SHP77 treated with DMSO at 0.1 percent for 48 hours (cell line): ENCODE measurements around the gene CCDC88C.

Experiments used
- DNase-seq: peaks from one replicate; lab custom pipeline; 2025; lab: John Stamatoyannopoulos, UW

Gene CCDC88C

GRCh38 chr14:91225025-91225424 is 192.6 kb downstream of the CCDC88C start:
- DNase-seq = no peak

- no peak for DNase-seq
Measured at GRCh38 chr14:91223028-91223783, 194.4 kb downstream of the CCDC88C start.
